H1 (cell line): ENCODE data around the gene TSHZ2. TPM values are rescaled to one million over a fixed set of nuclear protein-coding genes. Genes with fewer than 3 reads are reported as not detected.

Experiments
- CHD7 ChIP-seq: fragments of 300-600 bp; sonication (generic); IDR thresholded peaks from 2 replicates; pipeline ENCODE4 v1.7.1; 2012; ENCODE audit warnings: low read length, moderate library complexity, mild to moderate bottlenecking, inconsistent platforms; ENCODE audit not compliant: insufficient replicate concordance
- HDAC2 ChIP-seq, 2 experiments: fragments of 300-600 bp in 1 of 2; sonication (generic) in 1 of 2; IDR thresholded peaks; 2 replicates each; pipeline ENCODE4 v1.6.1; 2011 to 2012; ENCODE audit warnings: low read depth in 2 of 2, low read length in 2 of 2, mild to moderate bottlenecking in 2 of 2, moderate library complexity in 2 of 2, borderline replicate concordance in 1 of 2, inconsistent platforms in 1 of 2
- polyA plus RNA-seq, 7 experiments: library from polyadenylated mRNA; depleted of rRNA in 3 of 7; stranded (reverse) in 5 of 7; unstranded in 2 of 7; fragments of >200 nt in 5 of 7; fragments of 200-250 nt in 2 of 7; gene quantifications; 1 replicate in 5 of 7; 2 replicates in 1 of 7; 4 replicates in 1 of 7; pipeline versions ENCODE4 v1.2.1 to v1.2.3, GENCODE V29; 2011 to 2013; ENCODE audit warnings: missing spikeins in 2 of 7, mixed read lengths in 2 of 7
- total RNA-seq: library from RNA; stranded (reverse); fragmentation: NEBNext Ultra II Directional; extraction: Animal tissue kit (Norgen Biotek cat#: 25700); gene quantifications from 2 replicates; pipeline ENCODE4 v1.2.1, GENCODE V29; 2021

TSHZ2 gene
- total and polyA plus RNA-seq, 2 of the 8 experiments (the other 6 are each of a cell fraction or from before 2014, with no cell fraction given) = 0.14 to 0.30 TPM

GRCh38 chr20:53099856-53100255 is 127.7 kb downstream of the TSHZ2 start (continued):
- TF ChIP-seq CHD7 (no peak), HDAC2 (IDR thresholded peaks at IDR 0.05; ENCODE audit: borderline replicate concordance in 1 of 2, low read depth in 2 of 2, low read length in 2 of 2) (no peak)
